Stimulated activated CD4-positive, alpha-beta T cell treated with anti-CD3 and anti-CD28 coated beads, Interleukin-4, amount 100 ng/mL, for 48 hours (primary cell): Measurements from ENCODE around the gene TMPRSS12.
"Not testable (repeated sequence)": the region's sequence is repeated elsewhere in the genome, so short reads cannot be mapped to it uniquely, and the experiment has no call there.

Experiments used
- DNase-seq, 2 donors: peaks; one replicate each; pipeline ENCODE4 v3.0.0-alpha.2; 2020; ENCODE audit warnings: low read depth in 2 of 2

TMPRSS12 gene

GRCh38 chr12:50842637-50843493, at the start of gene TMPRSS12:
Gene TMPRSS12 (plus strand): TSS chr12:50842926. CDS start chr12:50842965, 39 bp downstream.
- no peak for DNase-seq

- DNase-seq = no peak
Measured at GRCh38 chr12:50799908-50800307, 42.8 kb upstream of the TMPRSS12 start.

GRCh38 chr12:50803230-50803875, 39.4 kb upstream of the TMPRSS12 start:
- DNase-seq = no peak

- no peak for DNase-seq
Measured at GRCh38 chr12:50806176-50806575, 36.5 kb upstream of the TMPRSS12 start.

GRCh38 chr12:50809131-50809530, 33.6 kb upstream of the TMPRSS12 start:
- not testable (repeated sequence) for DNase-seq

GRCh38 chr12:50814921-50815320, 27.8 kb upstream of the TMPRSS12 start:
- not testable (repeated sequence) for DNase-seq

GRCh38 chr12:50820177-50820576, 22.5 kb upstream of the TMPRSS12 start:
- no peak for DNase-seq

GRCh38 chr12:50822082-50822481, 20.6 kb upstream of the TMPRSS12 start:
- DNase-seq = no peak

- not testable (repeated sequence) for DNase-seq
Measured at GRCh38 chr12:50823724-50824123, 19.0 kb upstream of the TMPRSS12 start.

GRCh38 chr12:50824914-50825313, 17.8 kb upstream of the TMPRSS12 start:
- DNase-seq = no peak

GRCh38 chr12:50825372-50825838, 17.3 kb upstream of the TMPRSS12 start:
- DNase-seq = no peak

- no peak for DNase-seq
Measured at GRCh38 chr12:50828121-50828520, 14.6 kb upstream of the TMPRSS12 start.

GRCh38 chr12:50828886-50829285, 13.8 kb upstream of the TMPRSS12 start:
- DNase-seq = no peak

GRCh38 chr12:50833801-50834200, 8.9 kb upstream of the TMPRSS12 start:
- not testable (repeated sequence) for DNase-seq

- no peak for DNase-seq
Measured at GRCh38 chr12:50839042-50839441, 3.7 kb upstream of the TMPRSS12 start.

GRCh38 chr12:50840809-50841487, 1.8 kb upstream of the TMPRSS12 start:
- DNase-seq = no peak

GRCh38 chr12:50841716-50842531, 802 bp upstream of the TMPRSS12 start:
- no peak for DNase-seq

- DNase-seq = no peak
Measured at GRCh38 chr12:50845021-50845647, 2.4 kb downstream of the TMPRSS12 start.

GRCh38 chr12:50848963-50849362, 6.2 kb downstream of the TMPRSS12 start:
- DNase-seq = no peak

GRCh38 chr12:50855218-50855617, 12.5 kb downstream of the TMPRSS12 start:
- DNase-seq = not testable (repeated sequence)

- DNase-seq = not testable (repeated sequence)
Measured at GRCh38 chr12:50855679-50856078, 13.0 kb downstream of the TMPRSS12 start.
